8988T (cell line): ENCODE data around the gene SLC13A3.

Experiments
- DNase-seq: peaks from one replicate; pipeline ENCODE4 v3.0.0; 2011

The SLC13A3 gene

GRCh38 chr20:46573788-46574584 lies 77.3 kb downstream of the SLC13A3 start:
- no peak for DNase-seq

GRCh38 chr20:46573234-46573633 lies 78.0 kb downstream of the SLC13A3 start:
- DNase-seq = no peak

GRCh38 chr20:46572790-46573189 lies 78.5 kb downstream of the SLC13A3 start:
- no peak for DNase-seq

GRCh38 chr20:46572153-46572552 lies 79.1 kb downstream of the SLC13A3 start:
- no peak for DNase-seq

- DNase-seq = no peak
These were observed 79.8 kb downstream of the SLC13A3 start for GRCh38 chr20:46571418-46571817.

GRCh38 chr20:46570956-46571355 lies 80.3 kb downstream of the SLC13A3 start:
- DNase-seq = no peak

GRCh38 chr20:46569961-46570360 lies 81.3 kb downstream of the SLC13A3 start:
- no peak for DNase-seq

- DNase-seq = no peak
These were observed 82.6 kb downstream of the SLC13A3 start for GRCh38 chr20:46568570-46569129.

GRCh38 chr20:46566125-46566524 lies 85.1 kb downstream of the SLC13A3 start:
- DNase-seq = no peak

GRCh38 chr20:46564241-46564957 lies 86.9 kb downstream of the SLC13A3 start:
- DNase-seq = no peak

GRCh38 chr20:46563860-46564221 lies 87.4 kb downstream of the SLC13A3 start:
- no peak for DNase-seq

- no peak for DNase-seq
These were observed 87.9 kb downstream of the SLC13A3 start for GRCh38 chr20:46563170-46563859.

GRCh38 chr20:46562373-46563169 lies 88.7 kb downstream of the SLC13A3 start:
- peak; percentile 66 for DNase-seq

GRCh38 chr20:46562009-46562372 lies 89.3 kb downstream of the SLC13A3 start:
- no peak for DNase-seq

- DNase-seq = no peak
These were observed 91.4 kb downstream of the SLC13A3 start for GRCh38 chr20:46559685-46560440.

GRCh38 chr20:46559001-46559400 lies 92.3 kb downstream of the SLC13A3 start:
- no peak for DNase-seq

GRCh38 chr20:46558511-46558959 lies 92.7 kb downstream of the SLC13A3 start:
- no peak for DNase-seq

GRCh38 chr20:46557231-46557956 lies 93.9 kb downstream of the SLC13A3 start:
- no peak for DNase-seq

- no peak for DNase-seq
These were observed 95.8 kb downstream of the SLC13A3 start for GRCh38 chr20:46555370-46555956.

GRCh38 chr20:46554828-46555227 lies 96.4 kb downstream of the SLC13A3 start:
- no peak for DNase-seq

- no peak for DNase-seq
These were observed 97.3 kb downstream of the SLC13A3 start for GRCh38 chr20:46553926-46554325.
